Osteocyte (in vitro differentiated cells): ENCODE measurements around the gene ODF4. TPM values are rescaled to one million over a fixed set of nuclear protein-coding genes. Genes with fewer than 3 reads are reported as not detected.
"Not testable (repeated sequence)": the region's sequence is repeated elsewhere in the genome, so short reads cannot be mapped to it uniquely, and the experiment has no call there.

ENCODE experiments used
- DNase-seq: peaks from one replicate; pipeline ENCODE4 v3.0.0; 2021; ENCODE audit warnings: mixed read lengths; ENCODE audit not compliant: unreplicated experiment; ENCODE audit errors: extremely low spot score
- H3K27ac Mint-ChIP-seq: one replicate; pipeline ENCODE4 v1.8.0; 2021; ENCODE audit warnings: mild to moderate bottlenecking, mixed read lengths; ENCODE audit not compliant: unreplicated experiment
- H3K27me3 Mint-ChIP-seq: one replicate; pipeline ENCODE4 v1.8.0; 2021; ENCODE audit warnings: mixed read lengths; ENCODE audit not compliant: unreplicated experiment
- H3K36me3 Mint-ChIP-seq: one replicate; pipeline ENCODE4 v1.8.0; 2021; ENCODE audit warnings: mixed read lengths; ENCODE audit not compliant: unreplicated experiment
- H3K4me1 Mint-ChIP-seq: one replicate; pipeline ENCODE4 v1.8.0; 2021; ENCODE audit warnings: mixed read lengths; ENCODE audit not compliant: unreplicated experiment
- H3K4me3 Mint-ChIP-seq: one replicate; pipeline ENCODE4 v1.8.0; 2021; ENCODE audit warnings: mild to moderate bottlenecking, moderate library complexity, mixed read lengths; ENCODE audit not compliant: unreplicated experiment
- H3K9me3 Mint-ChIP-seq: one replicate; pipeline ENCODE4 v1.8.0; 2021; ENCODE audit warnings: mixed read lengths; ENCODE audit not compliant: unreplicated experiment
- total RNA-seq: library from RNA; stranded (reverse); gene quantifications from 2 replicates; pipeline ENCODE4 v1.2.1, GENCODE V29; 2021
- TF ChIP-seq, protein P1 (sequence below): fragments of 200-600 bp; sonication (generic); IDR thresholded peaks from 2 replicates; pipeline ENCODE4 v1.5.0; 2021; ENCODE audit warnings: antibody characterized with exemption, mild to moderate bottlenecking, moderate library complexity

Gene ODF4
- total RNA-seq, 1 donor from 2014 or later = not detected

GRCh38 chr17:8393470-8394231, 54.0 kb downstream of the ODF4 start:
- H3K27me3 Mint-ChIP-seq = peaks cover 40% of the 10 kb centered on the region
- no peaks in the 10 kb centered on the region for H3K9me3 Mint-ChIP-seq
- DNase-seq = no peak
- H3K4me1 Mint-ChIP-seq = peaks cover 5% of the 10 kb centered on the region
- TF ChIP-seq, protein P1, sequence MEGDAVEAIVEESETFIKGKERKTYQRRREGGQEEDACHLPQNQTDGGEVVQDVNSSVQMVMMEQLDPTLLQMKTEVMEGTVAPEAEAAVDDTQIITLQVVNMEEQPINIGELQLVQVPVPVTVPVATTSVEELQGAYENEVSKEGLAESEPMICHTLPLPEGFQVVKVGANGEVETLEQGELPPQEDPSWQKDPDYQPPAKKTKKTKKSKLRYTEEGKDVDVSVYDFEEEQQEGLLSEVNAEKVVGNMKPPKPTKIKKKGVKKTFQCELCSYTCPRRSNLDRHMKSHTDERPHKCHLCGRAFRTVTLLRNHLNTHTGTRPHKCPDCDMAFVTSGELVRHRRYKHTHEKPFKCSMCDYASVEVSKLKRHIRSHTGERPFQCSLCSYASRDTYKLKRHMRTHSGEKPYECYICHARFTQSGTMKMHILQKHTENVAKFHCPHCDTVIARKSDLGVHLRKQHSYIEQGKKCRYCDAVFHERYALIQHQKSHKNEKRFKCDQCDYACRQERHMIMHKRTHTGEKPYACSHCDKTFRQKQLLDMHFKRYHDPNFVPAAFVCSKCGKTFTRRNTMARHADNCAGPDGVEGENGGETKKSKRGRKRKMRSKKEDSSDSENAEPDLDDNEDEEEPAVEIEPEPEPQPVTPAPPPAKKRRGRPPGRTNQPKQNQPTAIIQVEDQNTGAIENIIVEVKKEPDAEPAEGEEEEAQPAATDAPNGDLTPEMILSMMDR = no peak
- H3K36me3 Mint-ChIP-seq = no peaks in the 10 kb centered on the region
- no peak overlapping the region for H3K4me3 Mint-ChIP-seq
- H3K27ac Mint-ChIP-seq = no peak overlapping the region

DNA sequence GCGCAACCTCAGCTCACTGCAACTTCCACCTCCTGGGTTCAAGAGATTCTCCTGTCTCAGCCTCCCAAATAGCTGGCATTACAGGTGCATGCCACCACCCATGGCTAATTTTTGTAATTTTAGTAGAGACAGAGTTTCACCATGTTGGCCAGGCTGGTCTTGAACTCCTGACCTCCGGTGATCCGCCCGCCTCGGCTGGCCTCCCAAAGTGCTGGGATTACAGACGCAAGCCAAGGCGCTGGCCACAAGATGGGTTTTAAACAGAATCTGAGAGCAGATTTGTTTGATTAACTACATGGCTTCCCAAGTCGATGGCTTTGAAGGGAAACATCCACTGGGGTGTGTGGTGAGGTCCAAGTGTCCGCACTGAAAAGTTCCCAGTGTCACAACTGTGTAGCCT, 54.9 kb downstream of the ODF4 start:
- not testable (repeated sequence) for H3K9me3 Mint-ChIP-seq, H3K4me3 Mint-ChIP-seq

More for the DNA sequence above, 54.9 kb downstream of the ODF4 start:
- not testable (repeated sequence) for H3K4me1 Mint-ChIP-seq, H3K36me3 Mint-ChIP-seq, H3K27ac Mint-ChIP-seq, DNase-seq
- peaks cover 41% of the 10 kb centered on the region for H3K27me3 Mint-ChIP-seq

Other genes starting within 250 kb of the ODF4 start
- gene ALOXE3, start 221.3 kb upstream of the ODF4 start, total RNA-seq = not detected in 2 replicates
- gene HES7, start 215.7 kb upstream of the ODF4 start, total RNA-seq = 2.0 and 2.3 TPM in 2 replicates
- 106 and 173 TPM in 2 replicates for gene PER1, start 187.4 kb upstream of the ODF4 start, total RNA-seq
- 57.2 and 70.0 TPM in 2 replicates for gene VAMP2, start 176.9 kb upstream of the ODF4 start, total RNA-seq
- 8.4 and 10.5 TPM in 2 replicates for gene TMEM107, start 163.5 kb upstream of the ODF4 start, total RNA-seq
- 6.2 and 6.8 TPM in 2 replicates for gene BORCS6, start 149.7 kb upstream of the ODF4 start, total RNA-seq
- 13.3 and 15.7 TPM in 2 replicates for gene AURKB, start 129.3 kb upstream of the ODF4 start, total RNA-seq
- 38.7 and 40.1 TPM in 2 replicates for gene CTC1, start 91.8 kb upstream of the ODF4 start, total RNA-seq
- gene PFAS, start 90.6 kb upstream of the ODF4 start, total RNA-seq = 48.9 and 53.6 TPM in 2 replicates
- 29.3 and 29.8 TPM in 2 replicates for gene RANGRF, start 51.2 kb upstream of the ODF4 start, total RNA-seq
- 5.6 and 6.4 TPM in 2 replicates for gene SLC25A35, start 44.4 kb upstream of the ODF4 start, total RNA-seq
- gene ARHGEF15, start 29.6 kb upstream of the ODF4 start, total RNA-seq = not detected in 2 replicates
- gene RPL26, start 43.4 kb downstream of the ODF4 start, total RNA-seq = 1,600 and 1,654 TPM in 2 replicates
- gene RNF222, start 58.0 kb downstream of the ODF4 start, total RNA-seq = not detected in 2 replicates
- gene NDEL1, start 96.0 kb downstream of the ODF4 start, total RNA-seq = 68.2 and 74.2 TPM in 2 replicates